BE2C (cell line): ENCODE data around the gene CREBRF.

Experiments used
- DNase-seq: peaks from one replicate; pipeline ENCODE4 v3.0.0-alpha.2; 2020
- H3K27me3 ChIP-seq: fragments of 250-450 bp; sonication (Bioruptor Pico); 2 replicates; pipeline ENCODE4 v1.5.1; 2020; ENCODE audit warnings: mild to moderate bottlenecking
- H3K36me3 ChIP-seq: fragments of 250-450 bp; sonication (Bioruptor Pico); 2 replicates; pipeline ENCODE4 v1.5.1; 2020; ENCODE audit warnings: mild to moderate bottlenecking
- H3K4me1 ChIP-seq: fragments of 250-450 bp; sonication (Bioruptor Pico); 2 replicates; pipeline ENCODE4 v1.5.1; 2020
- H3K4me3 ChIP-seq: 2 replicates; pipeline ENCODE4 v1.5.1; 2011; ENCODE audit warnings: low read depth, low read length
- H3K9me3 ChIP-seq: fragments of 250-450 bp; sonication (Bioruptor Pico); 2 replicates; pipeline ENCODE4 v1.5.1; 2020
- CTCF ChIP-seq: IDR thresholded peaks from 2 replicates; pipeline ENCODE4 v1.5.1; 2012; ENCODE audit warnings: mild to moderate bottlenecking, low read depth, low read length

Gene CREBRF

GRCh38 chr5:173032730-173033129 is 23.4 kb upstream of the CREBRF start:
- peaks cover 12% of the 10 kb centered on the region for H3K36me3 ChIP-seq
- no peak for DNase-seq
- no peaks in the 10 kb centered on the region for H3K27me3 ChIP-seq
- no peaks in the 10 kb centered on the region for H3K9me3 ChIP-seq
- H3K4me1 ChIP-seq = no peaks in the 10 kb centered on the region
- no peak for TF ChIP-seq CTCF
- H3K4me3 ChIP-seq = no peak overlapping the region

GRCh38 chr5:173033923-173034322 is 22.2 kb upstream of the CREBRF start:
- Histone ChIP-seq H3K36me3 (peaks cover 12% of the 10 kb centered on the region), H3K9me3 (no peaks in the 10 kb centered on the region), H3K27me3 (no peaks in the 10 kb centered on the region), H3K4me1 (no peaks in the 10 kb centered on the region), H3K4me3 (no peak overlapping the region)
- no peak for TF ChIP-seq CTCF
- no peak for DNase-seq

GRCh38 chr5:173035904-173036707 is 20.0 kb upstream of the CREBRF start:
- Histone ChIP-seq H3K36me3 (peaks cover 12% of the 10 kb centered on the region), H3K4me3 (no peak overlapping the region), H3K4me1 (no peaks in the 10 kb centered on the region), H3K9me3 (no peaks in the 10 kb centered on the region), H3K27me3 (no peaks in the 10 kb centered on the region)
- TF ChIP-seq CTCF = no peak
- DNase-seq = no peak

GRCh38 chr5:173039188-173039587 is 17.0 kb upstream of the CREBRF start:
- Histone ChIP-seq H3K36me3 (peaks cover 9% of the 10 kb centered on the region), H3K4me1 (no peaks in the 10 kb centered on the region), H3K27me3 (no peaks in the 10 kb centered on the region), H3K4me3 (no peak overlapping the region), H3K9me3 (no peaks in the 10 kb centered on the region)
- no peak for TF ChIP-seq CTCF
- no peak for DNase-seq

DNA sequence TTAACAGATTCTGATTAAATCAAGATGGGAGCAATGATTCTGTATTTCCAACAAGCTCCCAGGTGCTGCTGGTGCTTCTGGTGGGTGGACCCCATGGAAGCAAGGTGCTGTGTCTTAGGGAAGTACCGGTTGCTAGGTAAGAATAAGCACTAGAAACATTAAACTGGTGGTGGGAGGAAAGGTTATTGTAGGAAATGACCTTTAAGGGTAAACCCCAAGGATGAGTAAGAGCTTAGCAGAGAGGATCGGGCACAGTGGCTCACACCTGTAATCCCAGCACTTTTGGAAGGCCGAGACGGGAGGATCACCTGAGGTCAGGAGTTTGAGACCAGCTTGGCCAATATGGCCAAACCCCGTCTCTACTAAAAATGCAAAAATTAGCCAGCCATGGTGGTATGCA is 16.2 kb upstream of the CREBRF start:
- H3K4me1 ChIP-seq = no peaks in the 10 kb centered on the region
- TF ChIP-seq CTCF = no peak
- no peaks in the 10 kb centered on the region for H3K9me3 ChIP-seq
- H3K36me3 ChIP-seq = peaks cover 1% of the 10 kb centered on the region; the same call in 1 of the 2 replicates
- no peak for DNase-seq
- no peak overlapping the region for H3K4me3 ChIP-seq
- H3K27me3 ChIP-seq = no peaks in the 10 kb centered on the region
